A673 (cell line): ENCODE data around the gene GCSAML.

Experiments
- CTCF ChIP-seq: fragments of 300-800, 200-600 bp; sonication (generic); conservative IDR thresholded peaks from 2 replicates; pipeline ENCODE4 v1.5.1; 2017; ENCODE audit warnings: low read depth, mild to moderate bottlenecking, antibody characterized with exemption, low read length, moderate library complexity, mixed read lengths
- EZH2 ChIP-seq: fragments of 200-600 bp; sonication (generic); IDR thresholded peaks from 2 replicates; pipeline ENCODE4 v1.6.1; 2017; ENCODE audit warnings: borderline replicate concordance, low read depth, mild to moderate bottlenecking, mixed read lengths, antibody characterized with exemption, low read length; ENCODE audit not compliant: poor library complexity, severe bottlenecking

- TF ChIP-seq CTCF (no peak), EZH2 (no peak)
Observed at GRCh38 chr1:247506831-247507230, 42.1 kb upstream of the GCSAML start.
